Activated CD4-positive, alpha-beta T cell treated with anti-CD3 and anti-CD28 coated beads, Interleukin-2, amount 50 U/mL, for 4 hours (primary cell): ENCODE data around the gene ZNF280C.

ENCODE experiments used
- DNase-seq, 2 experiments: peaks; one replicate each; pipeline ENCODE4 v3.0.0-alpha.2; 2020

Gene ZNF280C

GRCh38 chrX:130174045-130174704 lies 94.5 kb downstream of the ZNF280C start:
- DNase-seq, result no peak

GRCh38 chrX:130173190-130173895 lies 95.4 kb downstream of the ZNF280C start:
- no peak for DNase-seq

GRCh38 chrX:130172127-130172845 lies 96.4 kb downstream of the ZNF280C start:
- no peak for DNase-seq

GRCh38 chrX:130171446-130172126 lies 97.1 kb downstream of the ZNF280C start, which contains the start of gene RAB33A:
RAB33A (plus strand) TSS chrX:130171962; CDS start chrX:130172063, 101 bp downstream.
- DNase-seq, result peak; percentile 24 to 27

GRCh38 chrX:130170752-130171445 lies 97.8 kb downstream of the ZNF280C start:
- DNase-seq, result peak; percentile 44 to 45

- no peak for DNase-seq
These were observed 101.7 kb downstream of the ZNF280C start for GRCh38 chrX:130167040-130167439.

- no peak for DNase-seq
These were observed 102.3 kb downstream of the ZNF280C start for GRCh38 chrX:130166503-130166777.

GRCh38 chrX:130165703-130166502 lies 102.8 kb downstream of the ZNF280C start, which contains the start of gene AIFM1:
AIFM1 (minus strand) TSS chrX:130165841; CDS start chrX:130165656, 185 bp downstream.
- peak; percentile 75 to 79 for DNase-seq

- DNase-seq, result no peak
These were observed 103.5 kb downstream of the ZNF280C start for GRCh38 chrX:130165181-130165702.

- no peak for DNase-seq
These were observed 105.3 kb downstream of the ZNF280C start for GRCh38 chrX:130163398-130163797.

- no peak for DNase-seq
These were observed 106.5 kb downstream of the ZNF280C start for GRCh38 chrX:130162094-130162735.

GRCh38 chrX:130159776-130160175 lies 108.9 kb downstream of the ZNF280C start:
- DNase-seq, result no peak

- DNase-seq, result no peak
These were observed 110.4 kb downstream of the ZNF280C start for GRCh38 chrX:130158311-130158710.

- DNase-seq, result no peak
These were observed 113.1 kb downstream of the ZNF280C start for GRCh38 chrX:130155564-130155963.
